ENCODE results near the gene JAKMIP1.
A peak's percentile ranks its signal among the peaks of the same experiment; 100 is the strongest.

Gene JAKMIP1

DNA sequence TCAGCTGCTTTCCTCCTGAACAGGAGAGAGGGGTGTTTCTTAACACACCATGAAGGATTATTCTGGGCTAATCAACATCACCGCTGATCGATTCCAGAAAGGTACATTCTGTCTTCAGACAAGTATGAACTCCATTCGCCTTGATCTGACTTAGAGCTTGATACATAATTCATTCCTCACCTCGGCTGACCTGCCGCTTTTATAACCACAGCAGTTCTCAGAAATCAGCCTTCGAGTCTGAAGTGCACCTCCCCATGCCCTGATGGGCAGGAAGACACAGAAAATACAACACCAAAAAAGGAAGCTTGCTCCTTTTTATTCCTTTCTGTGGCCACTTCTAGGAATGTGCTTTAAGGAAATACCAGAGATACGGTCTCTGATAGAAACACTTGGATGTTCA is 85.7 kb downstream of the JAKMIP1 start:
- DNase-seq = no peak

DNA sequence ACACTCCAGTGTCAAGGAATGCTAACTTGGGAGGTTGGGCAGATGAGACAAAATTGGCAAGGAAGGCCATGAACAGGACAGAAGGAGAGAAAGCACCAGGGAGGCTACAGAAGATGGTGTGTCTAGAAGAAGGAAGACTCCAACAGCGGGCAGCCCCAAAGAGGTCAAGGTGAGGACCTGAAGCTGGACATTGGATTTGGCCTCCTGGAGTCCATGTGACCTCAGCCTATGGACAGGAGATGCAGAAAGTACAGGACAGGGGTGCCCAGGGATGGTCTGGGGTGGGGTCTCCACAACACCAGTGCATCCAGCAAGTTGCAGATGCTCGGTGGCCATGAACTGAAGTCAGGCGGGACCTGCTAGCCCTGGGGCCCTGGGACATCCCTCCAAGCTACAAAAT is 86.2 kb downstream of the JAKMIP1 start:
- no peak for DNase-seq

DNA sequence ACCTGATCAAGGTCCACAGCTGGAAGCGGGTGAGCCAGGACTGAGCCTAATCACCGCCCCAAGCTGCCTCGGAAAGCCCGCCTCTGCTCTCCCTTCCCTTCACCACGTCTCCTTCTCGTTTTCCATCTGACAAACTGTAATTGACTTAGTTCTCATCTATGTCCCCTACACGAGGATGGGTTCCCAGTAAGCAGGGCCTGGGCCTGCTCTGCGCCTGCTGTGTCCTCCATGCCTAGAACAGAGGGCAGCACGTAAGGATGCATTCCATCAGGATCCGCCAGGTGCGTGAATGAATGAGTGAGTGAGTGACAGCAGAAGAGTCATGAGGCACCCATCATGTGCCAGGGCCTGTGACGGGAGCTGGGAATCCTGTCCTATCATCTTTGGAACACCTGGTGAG is 86.7 kb downstream of the JAKMIP1 start:
- no peak for DNase-seq

DNA sequence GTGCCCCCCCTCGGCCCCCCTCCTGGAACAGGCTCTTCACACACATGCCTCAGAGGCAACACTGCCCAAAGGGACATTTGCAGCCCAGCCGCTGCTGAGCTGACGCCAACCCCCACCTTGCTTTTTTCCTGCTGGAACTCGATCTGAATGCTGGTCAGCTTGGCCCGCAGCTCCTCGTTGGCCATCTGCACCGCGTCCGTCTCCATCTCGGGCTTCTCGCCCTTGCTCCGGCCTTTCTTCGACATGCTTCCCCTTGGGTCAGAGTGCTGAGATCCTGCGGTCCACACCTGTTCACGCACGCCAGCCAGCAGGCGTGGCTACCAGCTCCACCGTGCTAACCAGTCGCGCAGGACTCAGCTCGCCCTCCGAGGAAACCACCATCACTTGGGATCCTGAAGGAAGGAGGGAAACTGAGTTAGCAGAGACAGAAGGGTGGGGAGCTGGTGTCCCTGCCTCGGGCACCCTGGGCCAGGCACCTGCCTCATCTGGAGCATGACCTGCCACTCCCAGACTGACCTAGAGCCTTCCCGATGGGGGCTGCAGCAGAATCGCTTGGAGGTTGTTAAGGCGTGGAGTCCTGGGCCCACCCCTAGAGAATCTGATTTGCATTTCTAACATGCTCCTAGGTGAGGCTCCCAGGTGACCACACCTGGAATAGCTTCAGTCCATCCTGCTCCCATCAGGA is 87.6 kb downstream of the JAKMIP1 start:
- no peak for DNase-seq

DNA sequence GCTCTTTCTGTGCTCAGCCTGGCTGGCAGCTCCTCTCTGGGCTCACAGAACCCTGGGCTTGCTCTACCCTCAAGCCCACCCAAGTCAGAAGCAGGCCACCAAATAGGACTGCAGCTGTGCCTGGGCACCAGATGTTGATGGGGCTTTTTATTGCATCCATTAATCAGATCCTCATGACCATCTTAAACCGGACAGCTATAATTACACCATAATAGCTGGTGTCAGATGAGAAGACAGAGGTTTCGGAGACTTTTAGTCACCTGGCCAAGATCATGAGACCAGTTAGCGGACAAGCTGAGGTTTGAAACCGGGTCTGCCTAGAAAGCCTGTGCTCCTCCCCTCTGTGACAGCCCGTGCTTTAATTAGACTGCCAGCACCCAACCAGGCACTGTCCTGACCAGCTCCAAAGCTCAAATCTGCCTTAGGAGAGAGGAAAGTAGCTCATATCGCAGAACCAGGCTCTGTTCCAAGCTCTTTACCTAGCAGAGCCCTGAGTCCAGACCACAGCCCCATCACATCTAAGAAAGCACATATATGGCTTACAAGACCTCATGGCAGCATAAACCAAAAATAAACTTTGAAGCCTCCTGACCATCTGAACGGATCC is 88.9 kb downstream of the JAKMIP1 start:
- no peak for DNase-seq

DNA sequence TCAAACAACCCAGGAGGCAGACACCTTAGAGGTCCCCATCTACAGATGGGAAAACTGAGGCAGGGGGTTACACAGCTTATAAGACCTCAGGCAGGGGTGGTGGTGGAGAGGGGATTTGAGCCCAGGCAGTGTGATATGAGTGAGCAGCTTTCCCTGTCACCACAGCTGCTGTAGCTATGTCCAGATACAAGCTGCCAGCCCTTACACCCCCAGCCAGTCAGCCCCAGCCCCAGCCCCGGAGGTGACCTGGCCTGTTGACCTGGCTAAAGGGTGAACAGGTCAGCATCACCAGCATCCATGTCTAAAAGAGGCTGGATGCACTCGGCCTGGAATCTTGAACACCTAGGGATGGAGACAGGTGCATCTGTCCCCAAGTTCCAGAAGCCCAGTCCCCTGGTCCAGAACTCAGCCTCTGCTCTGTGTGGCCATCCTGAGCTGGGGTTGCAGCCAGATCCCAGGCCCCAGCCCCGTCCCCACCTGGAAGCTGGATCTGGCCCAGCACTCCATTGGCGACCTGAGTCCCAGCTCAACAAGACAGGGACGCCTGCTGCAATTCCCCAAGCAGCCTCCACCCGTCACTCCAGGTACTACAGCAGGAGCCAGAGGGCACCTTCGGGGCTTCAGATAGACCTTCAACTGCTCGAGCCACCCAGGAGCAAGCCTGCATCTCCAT is 89.5 kb downstream of the JAKMIP1 start:
- DNase-seq = no peak

DNA sequence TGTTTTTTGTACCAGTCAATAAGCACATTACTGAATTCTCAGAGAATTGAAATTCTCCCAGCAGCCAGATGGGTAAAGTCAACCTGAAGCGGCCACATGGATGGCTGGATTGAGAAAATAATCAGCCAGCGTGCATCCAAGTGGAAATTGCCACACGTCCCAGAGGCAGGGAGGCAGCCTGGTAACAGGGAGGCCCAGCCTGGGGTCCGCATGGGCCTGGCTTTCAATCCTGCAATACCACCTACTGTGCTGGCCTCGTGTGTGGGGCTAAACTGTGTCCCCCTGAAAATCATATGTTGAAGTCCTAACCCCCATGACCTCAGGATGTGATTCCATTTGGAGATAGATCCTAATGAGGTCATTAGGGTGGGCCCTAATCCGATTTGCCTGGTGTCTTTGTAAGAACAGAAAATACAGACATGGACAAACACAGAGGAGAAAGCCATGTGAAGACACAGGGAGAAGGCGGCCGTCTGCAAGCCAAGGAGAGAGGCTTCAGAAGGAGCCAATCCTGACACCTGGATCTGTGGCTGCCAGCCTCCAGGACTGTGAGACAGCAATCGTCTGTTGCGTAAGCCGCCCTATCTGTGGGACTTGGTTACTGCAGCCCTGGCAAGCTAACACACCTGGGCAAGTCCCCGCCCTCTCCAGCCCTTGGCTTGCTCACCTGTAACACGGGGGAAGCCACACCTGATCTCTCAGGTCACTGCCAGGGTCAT is 90.3 kb downstream of the JAKMIP1 start:
- no peak for DNase-seq

DNA sequence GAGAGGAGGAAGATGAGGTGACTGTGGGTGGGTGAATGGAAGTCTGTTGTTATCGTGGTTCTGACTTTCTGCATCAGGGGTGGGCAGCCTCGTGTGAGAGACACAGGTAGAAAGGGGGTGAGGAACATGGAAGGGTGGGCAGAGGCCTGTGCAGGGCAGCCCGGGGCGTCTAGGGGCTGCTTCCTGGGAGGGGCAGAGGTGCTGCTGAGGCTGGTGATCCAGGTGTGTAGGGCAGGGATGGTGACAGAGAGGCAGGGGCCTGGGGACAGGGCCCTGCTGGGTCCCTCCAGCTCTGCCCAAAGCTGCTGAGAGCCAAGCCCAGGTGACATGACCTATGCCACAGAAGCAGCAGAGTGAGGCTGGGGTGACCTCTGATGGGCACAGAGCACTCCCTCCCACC is 92.5 kb downstream of the JAKMIP1 start:
- DNase-seq = no peak

DNA sequence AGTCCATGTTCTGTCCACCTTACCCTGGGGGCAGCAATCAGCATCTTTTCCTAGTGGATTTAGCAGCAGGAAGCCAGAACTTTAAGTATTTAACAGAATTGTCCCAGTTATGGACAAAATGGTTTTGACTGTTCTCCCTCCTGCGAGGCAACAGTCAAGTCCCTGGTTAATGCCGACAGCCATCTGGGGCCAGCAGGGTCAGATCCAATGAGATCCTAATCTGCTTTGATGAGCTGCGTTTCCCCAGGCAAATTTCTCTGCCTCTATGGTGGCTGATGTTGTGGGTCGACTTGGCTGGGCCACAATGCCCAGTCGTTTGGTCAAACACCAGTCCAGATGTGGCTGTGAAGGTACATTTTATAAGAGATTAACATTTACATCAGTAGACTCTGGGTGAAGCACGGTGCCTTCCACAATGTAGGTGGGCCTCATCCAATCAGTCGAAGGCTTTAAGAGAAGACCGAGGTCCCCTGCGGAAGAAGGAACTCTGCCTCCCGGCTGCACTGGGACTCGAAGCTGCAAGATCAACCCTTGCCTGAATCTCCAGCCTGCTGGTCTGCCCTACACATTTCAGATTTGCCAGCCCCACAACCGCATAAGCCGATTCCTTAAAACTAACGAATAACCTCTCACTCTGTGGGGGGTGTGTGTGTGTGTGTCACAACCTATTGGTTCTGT is 93.1 kb downstream of the JAKMIP1 start:
- DNase-seq = no peak

DNA sequence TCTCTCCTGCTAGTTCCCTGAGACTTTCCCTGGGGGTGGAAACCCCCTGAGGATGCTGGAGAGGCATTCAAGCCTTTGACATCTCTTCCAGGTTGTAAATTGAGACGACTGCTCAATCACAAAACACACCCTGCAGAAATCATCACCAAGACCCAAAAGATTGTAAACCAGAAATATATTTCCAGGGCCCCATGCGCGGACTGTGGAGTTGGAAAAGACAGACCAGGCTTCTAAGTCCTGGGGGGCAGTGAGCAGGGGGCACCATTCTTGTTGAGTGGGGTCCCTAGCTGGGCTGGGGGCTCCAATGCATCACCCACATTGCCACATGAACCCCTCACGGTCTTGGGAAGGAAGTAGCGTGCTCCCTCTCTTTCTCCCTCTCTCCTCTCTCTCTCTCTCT is 94.2 kb downstream of the JAKMIP1 start:
- no peak for DNase-seq

DNA sequence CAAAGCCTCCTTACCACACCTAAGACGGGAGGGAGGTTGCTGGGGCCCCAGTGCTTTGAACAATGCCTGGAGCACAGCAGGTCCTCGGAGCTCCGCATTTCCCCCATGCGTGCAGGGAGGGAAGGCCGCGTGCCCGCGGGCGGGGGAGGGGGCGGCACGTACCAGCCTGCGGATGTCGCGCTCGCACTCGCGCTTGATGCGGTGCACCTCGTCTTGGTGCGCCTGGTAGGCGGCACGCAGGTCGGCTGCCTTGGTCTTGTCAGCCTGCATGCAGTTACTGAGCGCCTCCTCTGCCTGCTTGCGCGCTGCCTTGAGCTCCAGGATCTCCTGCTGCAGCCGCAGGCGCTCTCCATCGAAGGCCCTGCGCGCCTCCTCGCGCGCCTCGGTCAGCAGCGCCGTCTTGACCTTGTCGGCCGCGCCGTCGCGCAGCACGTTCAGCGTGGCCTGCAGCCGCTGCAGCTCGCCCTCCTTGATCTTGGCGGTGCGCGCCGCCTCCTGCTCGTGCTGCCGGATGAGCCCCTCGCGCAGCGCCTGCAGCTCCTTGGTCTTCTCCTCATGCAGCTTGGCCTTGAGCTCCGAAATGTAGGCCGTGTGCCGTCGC is 94.9 kb downstream of the JAKMIP1 start:
- DNase-seq = no peak

DNA sequence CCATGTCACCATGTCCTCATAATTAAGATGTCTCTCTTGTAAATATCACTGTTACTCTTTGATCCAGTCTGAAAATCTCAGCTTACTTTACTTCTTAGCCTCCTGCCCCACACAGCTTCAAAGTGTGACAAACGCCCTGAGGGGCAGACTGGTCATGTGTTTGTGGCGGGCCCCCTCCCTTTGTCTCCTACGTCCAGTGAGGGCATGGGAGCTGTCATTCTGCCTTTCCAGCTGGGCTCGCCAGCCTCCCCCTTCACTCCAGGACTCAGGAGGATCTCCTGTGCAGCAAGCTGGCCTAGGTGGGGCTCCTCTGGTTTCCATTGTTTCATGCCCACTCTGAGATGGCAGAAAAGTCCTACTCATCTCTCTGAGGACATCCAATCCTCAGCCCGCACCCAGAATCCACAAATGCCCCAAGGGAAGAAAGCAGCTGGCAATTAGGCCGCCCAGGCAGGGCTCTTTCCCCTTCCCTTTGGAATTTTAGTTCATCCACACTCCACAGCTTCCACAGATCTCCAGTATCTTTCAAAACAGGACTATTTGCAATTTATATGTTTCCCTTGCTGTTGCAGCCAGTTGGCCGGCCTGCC is 95.7 kb downstream of the JAKMIP1 start:
- DNase-seq = no peak

DNA sequence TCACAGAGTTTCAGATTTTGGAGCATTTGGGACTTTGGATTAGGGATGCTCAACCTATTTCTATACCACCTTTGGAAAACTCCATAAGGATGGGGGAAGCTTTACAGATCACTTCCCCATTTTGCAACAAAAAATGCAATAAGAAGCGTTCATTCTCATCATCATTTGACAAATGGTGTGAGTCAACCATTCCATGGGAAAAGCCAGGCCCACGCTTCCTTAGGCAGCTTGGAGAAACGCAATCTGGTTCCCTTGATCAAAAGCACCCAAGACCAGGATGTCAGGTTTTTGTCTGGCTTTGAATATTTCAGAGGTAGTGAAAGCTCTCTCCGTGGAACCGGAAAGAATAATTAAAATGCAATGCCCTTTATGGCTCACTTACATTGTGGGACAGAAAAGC is 102.8 kb downstream of the JAKMIP1 start:
- no peak for DNase-seq

DNA sequence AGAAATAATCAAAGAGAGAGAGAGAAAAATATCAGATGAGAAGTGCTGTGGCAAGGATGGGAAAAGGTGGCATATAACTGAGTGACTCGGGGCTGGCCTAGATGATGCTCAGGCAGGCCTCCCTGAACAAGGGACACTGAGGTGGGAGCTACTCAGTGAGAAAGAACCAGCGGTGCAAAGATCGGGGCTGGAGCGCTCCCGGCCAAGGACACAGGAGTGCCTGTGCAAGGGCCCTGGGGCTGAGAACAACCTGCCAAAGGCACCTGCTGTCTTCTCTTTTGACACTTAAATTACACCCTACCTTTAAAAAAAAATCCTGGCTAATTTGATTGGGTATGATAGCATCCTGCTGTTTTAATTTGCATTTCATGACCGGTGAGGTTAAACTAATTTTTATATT is 104.5 kb downstream of the JAKMIP1 start:
- DNase-seq = no peak

DNA sequence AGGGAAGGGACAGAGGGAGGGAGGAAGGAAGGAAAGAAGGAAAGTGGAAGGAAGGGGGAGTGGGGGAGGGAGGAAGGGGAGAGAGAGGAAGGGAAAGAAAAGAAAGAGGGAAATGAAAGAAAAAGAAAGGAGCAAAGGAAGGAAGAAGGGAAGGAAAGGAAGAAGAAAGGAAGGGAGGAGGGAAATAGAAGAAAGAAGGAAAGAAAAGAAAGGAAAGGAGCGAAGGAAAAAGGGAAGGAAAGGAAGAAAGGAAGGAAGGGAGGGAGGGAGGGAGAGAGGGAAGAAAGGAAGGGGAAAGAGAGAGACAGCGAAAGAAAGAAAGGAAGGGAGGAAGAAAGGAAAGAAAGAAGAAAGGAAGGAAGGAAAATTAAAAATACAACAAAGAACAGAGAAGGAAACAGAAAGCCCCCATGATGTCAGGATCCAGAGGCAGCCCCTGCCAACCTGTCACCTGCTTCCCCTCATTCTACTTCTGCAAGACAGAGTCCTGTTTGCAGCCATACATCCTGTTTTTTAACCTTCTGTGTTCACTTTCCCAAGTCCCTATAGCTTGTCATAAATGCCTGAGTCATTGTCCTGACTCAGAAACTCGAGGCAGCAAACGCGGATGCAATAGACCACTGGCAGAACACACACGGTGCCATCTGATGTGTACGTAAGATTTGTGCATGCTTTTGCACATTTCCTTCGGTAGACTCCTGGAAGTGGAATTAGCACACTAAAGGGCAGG is 105.2 kb downstream of the JAKMIP1 start:
- DNase-seq = no peak

DNA sequence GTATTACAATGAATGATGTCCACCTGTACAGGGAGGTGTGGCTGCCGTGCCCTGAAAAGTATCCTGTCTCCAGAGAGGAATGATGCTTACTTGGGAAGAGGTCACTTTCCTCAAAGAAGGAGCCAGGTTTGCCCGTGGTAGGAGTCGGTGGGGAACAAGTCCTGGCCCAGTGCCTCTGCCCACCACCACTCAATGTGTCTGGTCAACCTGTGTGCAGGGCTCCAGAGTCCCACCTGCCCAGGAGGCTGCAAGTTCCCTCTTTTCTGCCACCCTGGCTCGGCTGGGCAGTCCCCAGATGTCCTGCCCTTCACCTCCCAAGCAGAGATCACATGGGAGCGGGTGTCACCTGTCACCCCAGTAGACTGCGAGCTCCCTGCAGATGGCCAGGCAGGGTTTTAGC is 106.7 kb downstream of the JAKMIP1 start:
- no peak for DNase-seq

DNA sequence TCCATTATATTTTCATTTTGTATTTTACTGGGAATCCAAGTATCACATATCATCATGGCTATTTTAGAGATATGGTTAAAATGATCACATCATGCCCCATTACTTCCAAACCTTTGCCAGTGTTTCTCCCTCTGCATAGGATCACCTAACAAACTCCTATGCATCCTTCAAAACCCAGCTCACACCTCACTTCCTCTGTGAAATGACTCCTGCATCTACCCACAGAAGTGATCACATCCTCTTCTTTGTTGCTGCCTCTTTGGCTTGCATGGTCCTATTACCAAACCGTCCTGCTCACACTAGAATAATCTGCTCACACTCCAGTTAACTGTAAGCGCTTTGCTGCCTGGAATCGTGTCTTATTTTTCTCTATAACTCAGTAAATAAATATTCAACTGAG is 107.4 kb downstream of the JAKMIP1 start:
- no peak for DNase-seq

DNA sequence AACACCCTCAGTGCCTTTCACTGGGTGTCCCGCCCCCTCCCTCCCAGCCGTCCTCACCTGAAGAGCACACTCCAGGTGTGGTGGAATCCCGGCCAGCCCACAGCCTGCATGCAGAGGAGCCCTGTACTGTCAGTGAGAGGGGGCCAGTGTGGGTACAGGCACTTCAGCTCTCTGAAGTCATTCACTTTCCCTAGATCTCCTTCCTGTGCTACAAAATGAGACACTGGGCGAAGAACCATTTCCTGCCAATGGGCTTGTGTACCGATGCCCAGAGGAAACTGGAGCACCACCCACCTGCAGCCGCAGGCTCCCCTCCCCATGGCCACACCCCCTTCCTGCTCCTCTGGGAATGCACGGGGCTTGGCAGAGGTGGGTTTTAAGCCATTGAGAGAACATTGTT is 108.2 kb downstream of the JAKMIP1 start:
- DNase-seq = peak; percentile 12

DNA sequence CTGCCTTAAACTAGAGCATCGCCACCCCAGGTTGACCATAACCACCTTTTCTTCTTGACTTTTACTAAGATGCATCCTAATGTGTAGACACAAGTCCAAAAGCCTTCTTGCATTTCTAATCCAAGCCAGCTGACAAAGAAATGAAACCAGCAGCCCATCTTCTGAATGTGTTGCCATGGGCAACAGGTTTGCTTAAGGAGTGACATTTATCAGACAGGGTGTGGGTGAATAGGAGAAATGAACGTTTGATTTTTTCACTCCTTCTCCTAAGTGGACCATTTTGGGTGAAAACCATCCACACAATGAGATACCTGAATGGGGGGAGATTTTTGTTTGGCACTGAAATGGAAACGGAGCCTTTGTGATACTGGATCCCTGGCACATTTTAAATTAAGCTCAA is 109.4 kb downstream of the JAKMIP1 start:
- no peak for DNase-seq

DNA sequence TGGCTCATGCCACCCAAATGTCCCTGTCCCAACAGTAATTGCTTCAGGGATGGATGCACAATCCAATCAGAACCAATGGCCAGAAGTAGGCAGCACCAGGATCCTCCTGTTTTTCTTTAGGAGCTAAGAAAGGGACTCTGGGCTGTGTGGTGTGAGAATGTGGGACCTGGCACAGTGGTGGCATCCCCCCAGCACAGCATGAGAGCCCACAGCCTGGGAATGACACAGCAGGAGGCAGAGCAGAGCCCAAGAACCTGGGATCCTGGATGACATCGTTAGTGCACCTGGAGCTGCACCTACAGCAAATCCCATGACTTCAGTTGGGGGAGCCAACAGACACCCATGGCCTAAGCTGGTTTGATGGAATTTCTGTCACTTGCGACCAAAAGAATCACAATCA is 111.4 kb downstream of the JAKMIP1 start:
- DNase-seq = no peak

DNA sequence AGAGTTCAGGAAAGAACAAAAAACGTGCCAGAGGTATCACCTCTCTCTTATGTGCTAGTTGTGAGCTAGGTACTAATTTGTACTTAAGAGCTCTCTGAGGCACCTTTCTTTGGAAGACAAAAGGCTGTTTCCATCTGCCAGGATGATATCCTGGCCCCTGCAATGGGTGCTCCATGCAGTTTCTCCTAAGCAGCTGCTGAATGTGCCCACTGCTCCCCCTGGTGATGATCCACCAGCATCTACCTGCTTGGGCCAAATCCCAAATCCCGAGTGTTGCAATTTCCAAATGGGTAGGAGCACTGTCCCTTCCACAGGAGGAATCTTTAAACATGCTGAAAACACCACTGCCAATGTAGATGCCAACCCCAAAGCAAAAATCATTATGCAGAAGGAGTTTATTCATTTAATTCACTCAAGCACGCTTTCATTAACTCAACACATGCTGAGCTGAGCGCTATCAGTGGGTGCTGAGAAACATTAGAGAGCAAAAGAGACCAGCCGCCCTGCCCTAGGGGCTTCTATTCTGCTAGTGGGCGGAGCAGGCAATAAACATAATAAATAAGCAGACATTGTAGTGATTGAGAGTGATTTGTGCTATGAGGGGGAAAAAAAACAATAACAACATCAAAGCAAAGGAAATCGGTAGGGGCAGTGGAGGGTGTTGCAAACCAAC is 112.5 kb downstream of the JAKMIP1 start:
- no peak for DNase-seq
